A549 treated with Mapracorat at 1 μM for 4 hours (cell line): ENCODE measurements around the gene INSYN2A. TPM values are rescaled to one million over a fixed set of nuclear protein-coding genes. Genes with fewer than 3 reads are reported as not detected.

Experiments
- total RNA-seq: library from RNA; stranded (reverse); fragments of 200-300 nt; extraction: Qiagen RNA extraction; gene quantifications from 5 replicates; pipeline ENCODE4 v1.2.3, GENCODE V29; 2022

Gene INSYN2A
- 1.3 to 2.1 TPM (median 1.6 TPM) in 5 replicates for total RNA-seq

GRCh38 chr10:127196282-127197153 is at the start of gene INSYN2A:
INSYN2A (minus strand) TSS chr10:127196591; CDS start chr10:127176395, 20,196 bp downstream.

